Stimulated activated CD4-positive, alpha-beta T cell treated with anti-CD3 and anti-CD28 coated beads, TNF-alpha, amount 100 ng/mL, for 1 hour (primary cell): Measurements from ENCODE around the gene GNLY.
"Not testable (repeated sequence)": the region's sequence is repeated elsewhere in the genome, so short reads cannot be mapped to it uniquely, and the experiment has no call there.

Source experiments
- DNase-seq, 3 donors: peaks; one replicate each; pipeline ENCODE4 v3.0.0-alpha.2; 2020; ENCODE audit warnings: low read depth in 3 of 3, low spot score in 1 of 3

GNLY gene

GRCh38 chr2:85694052-85695025 lies at the start of gene GNLY:
Gene GNLY (plus strand): TSS chr2:85694358. CDS start chr2:85694419, 61 bp downstream.
- no peak for DNase-seq

DNA sequence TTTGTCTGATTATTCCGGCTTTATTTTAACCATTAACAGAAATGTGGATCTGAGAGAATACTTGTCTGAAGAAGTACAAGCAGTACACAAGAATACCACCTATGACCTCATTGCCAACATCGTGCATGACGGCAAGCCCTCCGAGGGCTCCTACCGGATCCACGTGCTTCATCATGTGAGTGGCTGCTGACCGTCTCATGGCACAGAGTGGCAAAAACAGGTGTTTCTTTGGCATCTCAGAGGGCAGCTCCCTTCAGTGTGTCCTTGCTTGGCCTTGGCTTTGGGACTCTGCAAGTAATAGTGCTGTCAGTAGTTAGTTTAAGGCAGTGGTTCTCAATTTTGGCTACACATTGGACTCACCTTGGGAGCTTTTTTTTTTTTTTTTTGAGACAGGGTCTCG lies 49.2 kb upstream of the GNLY start:
- DNase-seq: no peak

DNA sequence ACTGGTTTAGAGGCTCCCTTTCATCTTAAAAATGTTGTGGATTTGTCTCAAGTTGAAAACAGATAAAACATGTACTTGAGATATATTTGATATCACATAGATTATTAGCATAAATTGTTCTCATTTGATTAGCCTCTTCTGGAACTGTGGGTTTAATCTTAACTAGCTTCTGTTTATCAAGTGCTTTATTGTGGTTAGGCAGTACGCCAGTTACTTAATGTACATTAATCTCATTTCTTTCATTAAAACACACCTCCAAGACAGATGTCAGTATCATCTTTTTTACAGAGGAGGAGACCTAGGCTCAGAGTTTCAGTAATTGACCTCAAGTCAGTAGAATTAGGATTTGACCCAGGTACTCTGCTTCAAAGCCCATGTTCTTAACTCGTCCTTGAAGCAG lies 48.0 kb upstream of the GNLY start:
- no peak for DNase-seq

GRCh38 chr2:85647823-85648526 lies 46.2 kb upstream of the GNLY start:
- DNase-seq: no peak

GRCh38 chr2:85648619-85649018 lies 45.5 kb upstream of the GNLY start:
- DNase-seq: no peak

DNA sequence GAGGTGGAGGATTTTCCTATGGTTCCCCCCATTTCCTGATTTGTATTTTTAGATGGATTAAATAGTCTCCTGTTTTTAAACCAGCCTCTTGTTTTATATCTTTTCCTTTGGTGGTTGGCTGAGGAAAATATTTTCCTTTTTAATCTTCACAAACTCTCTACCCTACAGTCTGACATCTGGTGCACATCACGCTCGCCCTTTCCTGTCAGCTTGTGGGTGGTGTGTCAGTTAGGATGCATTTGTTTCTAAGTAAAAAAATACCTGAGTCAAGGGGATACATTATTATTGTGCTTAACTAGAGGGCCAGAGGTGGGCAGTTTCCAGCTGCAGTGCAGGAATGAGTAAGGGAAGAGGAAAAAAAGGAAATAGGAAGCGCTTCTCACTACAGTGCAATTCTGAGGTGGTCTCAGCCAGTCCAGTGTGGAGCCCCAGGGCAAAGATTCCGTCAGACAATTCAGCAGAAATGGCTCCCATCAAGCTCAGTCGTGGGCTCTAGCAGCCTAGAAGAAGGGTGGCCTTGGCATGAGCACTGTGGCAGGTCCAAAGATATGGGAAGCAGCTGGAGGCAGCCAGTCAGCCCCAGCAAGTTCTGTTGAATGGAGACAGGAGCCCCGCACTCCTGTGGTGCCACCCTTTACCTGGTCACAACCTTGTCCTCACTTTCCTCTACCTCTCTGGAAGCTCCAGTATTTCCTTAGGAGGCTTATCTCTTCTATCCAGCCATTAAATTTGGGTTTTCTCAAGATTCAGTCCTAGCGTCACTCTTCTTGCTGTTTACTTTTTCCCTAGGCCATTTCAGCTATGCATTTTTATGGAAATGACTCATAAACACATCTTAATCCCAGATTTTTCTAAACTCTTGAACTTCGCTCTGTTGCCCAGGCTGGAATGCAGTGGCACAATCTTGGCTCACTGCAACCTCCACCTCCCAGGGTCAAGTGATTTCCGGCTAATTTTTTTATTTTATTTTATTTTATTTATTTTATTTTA lies 44.7 kb upstream of the GNLY start:
- no peak for DNase-seq

DNA sequence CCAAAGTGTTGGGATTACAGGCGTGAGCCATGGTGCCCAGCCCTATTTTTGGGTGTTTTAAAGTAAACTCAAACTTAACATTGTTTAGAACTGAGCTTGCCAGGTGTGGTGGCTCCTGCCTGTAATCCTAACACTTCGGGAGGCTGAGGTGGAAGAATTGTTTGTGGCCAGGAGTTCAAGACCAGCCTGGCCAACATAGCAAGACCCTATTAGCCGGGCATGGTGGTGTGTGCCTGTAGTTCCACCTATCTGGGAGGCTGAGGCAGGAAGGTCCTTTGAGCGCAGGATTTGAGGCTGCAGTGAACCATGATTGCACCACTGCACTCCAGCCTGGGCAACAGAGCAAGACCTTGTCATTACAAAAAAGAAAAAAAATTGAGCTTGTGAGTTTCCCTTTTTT lies 43.7 kb upstream of the GNLY start:
- no peak for DNase-seq

DNA sequence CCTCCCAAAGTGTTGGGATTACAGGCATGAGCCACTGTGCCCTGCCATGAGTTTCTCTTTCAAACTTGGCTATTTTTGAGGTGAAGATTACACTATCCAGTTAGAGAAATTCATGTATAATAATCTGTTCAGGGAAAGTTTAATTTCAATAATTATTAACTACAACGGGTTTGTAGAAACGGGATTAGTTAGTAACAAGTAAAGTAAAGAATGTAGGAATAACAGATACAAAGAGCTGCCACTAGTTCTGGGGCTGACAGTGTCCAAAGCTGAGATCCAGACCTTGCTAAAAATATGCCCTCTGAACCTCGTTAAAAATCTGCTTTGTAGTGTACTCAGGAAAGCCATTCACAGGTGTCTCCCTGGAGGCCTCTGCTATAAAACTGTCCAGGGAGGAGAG lies 43.1 kb upstream of the GNLY start:
- DNase-seq: no peak

- no peak for DNase-seq
Observed at GRCh38 chr2:85652056-85652455, 42.1 kb upstream of the GNLY start.

- DNase-seq: no peak
Observed at GRCh38 chr2:85653996-85654395, 40.2 kb upstream of the GNLY start.

DNA sequence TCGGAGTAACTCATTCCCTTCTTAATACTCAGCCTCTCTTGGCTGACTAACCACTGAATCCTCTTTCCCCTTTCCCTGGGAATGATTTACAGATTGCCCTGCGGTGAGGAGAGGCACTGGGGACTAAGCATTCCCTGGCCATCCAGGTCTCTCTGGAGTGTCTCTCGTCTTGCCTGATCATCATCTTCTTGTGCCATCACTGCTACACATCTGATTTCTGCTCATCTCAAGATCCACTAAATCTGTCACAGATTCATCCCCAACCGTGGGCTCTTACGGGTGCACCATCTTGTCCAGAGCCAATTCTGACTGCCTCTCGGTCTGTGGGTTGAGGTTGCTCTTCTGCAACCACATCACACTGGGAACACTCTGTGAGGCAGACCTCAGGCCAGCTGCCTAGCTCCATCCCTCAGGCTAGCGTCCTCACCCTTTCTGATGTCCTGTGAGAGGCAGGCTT lies 38.2 kb upstream of the GNLY start:
- no peak for DNase-seq

- no peak for DNase-seq
Observed at GRCh38 chr2:85656468-85656867, 37.7 kb upstream of the GNLY start.

DNA sequence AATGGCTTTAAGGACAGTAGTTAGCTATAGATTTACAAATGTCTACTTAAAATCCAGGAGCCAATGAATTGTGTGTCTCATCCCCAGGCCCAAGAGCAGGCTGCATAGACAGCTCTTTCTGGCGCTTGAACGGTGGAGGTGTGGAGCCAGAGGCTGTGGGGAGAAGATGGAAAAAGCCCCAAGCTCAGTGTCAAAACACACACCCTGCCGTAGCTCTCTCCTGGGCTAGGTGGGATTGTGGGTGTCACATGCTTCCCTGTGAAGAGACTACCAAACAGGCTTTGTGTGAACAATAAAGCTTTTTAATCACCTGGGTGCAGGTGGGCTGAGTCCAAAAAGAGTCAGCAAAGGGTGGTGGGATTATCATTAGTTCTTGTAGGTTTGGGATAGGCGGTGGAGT lies 36.8 kb upstream of the GNLY start:
- not testable (repeated sequence) for DNase-seq

GRCh38 chr2:85659324-85659981 lies 34.7 kb upstream of the GNLY start:
- DNase-seq: no peak

GRCh38 chr2:85660301-85660700 lies 33.9 kb upstream of the GNLY start:
- DNase-seq: not testable (repeated sequence)

- no peak for DNase-seq
Observed at GRCh38 chr2:85660725-85661124, 33.4 kb upstream of the GNLY start.

- no peak for DNase-seq
Observed at GRCh38 chr2:85661139-85661858, 32.9 kb upstream of the GNLY start.

- no peak for DNase-seq
Observed at GRCh38 chr2:85662899-85663593, 31.1 kb upstream of the GNLY start.
